ENCODE results near the gene POLRMT.
"Not testable (repeated sequence)": the region's sequence is repeated elsewhere in the genome, so short reads cannot be mapped to it uniquely, and the experiment has no call there.

The POLRMT gene

DNA sequence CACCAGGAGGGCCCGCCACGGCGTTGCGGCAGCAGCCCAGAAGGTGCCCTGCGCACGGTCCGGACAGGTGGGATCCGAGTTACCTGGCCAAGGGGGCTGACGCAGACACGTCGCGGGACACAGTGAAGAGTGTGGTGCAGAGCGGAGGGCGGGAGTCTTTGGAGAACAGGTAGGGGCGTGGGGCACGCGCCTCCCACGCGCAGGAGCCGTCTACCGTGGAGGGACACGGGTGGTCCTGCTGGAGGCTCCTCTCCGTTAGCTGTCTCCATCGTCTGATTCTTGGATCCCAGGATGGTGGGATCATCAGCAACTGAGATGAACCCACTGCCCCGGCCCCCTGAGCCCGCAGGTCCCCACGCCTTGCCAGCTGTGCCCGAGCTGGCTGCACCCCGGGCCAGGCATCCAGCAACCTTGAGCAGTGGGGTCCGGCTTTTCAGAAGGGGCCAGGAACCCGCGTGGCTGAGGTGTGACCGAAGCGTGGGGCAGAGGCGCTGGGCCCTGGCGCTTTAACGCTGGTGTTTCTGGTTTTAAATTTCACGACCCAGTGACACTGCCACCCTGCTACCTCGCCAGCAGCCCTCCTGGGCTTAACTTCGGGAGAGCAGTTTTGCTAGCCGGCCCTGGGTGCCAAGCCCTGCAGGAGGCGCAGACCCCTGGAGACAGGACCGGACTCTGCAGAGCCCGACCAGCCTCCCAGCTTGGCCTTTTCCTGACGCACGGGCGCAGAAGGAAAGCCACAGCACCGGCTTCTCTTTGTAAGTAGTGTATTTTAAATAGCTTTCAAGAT is 13.6 kb upstream of the POLRMT start:
- DNase-seq: no peak

DNA sequence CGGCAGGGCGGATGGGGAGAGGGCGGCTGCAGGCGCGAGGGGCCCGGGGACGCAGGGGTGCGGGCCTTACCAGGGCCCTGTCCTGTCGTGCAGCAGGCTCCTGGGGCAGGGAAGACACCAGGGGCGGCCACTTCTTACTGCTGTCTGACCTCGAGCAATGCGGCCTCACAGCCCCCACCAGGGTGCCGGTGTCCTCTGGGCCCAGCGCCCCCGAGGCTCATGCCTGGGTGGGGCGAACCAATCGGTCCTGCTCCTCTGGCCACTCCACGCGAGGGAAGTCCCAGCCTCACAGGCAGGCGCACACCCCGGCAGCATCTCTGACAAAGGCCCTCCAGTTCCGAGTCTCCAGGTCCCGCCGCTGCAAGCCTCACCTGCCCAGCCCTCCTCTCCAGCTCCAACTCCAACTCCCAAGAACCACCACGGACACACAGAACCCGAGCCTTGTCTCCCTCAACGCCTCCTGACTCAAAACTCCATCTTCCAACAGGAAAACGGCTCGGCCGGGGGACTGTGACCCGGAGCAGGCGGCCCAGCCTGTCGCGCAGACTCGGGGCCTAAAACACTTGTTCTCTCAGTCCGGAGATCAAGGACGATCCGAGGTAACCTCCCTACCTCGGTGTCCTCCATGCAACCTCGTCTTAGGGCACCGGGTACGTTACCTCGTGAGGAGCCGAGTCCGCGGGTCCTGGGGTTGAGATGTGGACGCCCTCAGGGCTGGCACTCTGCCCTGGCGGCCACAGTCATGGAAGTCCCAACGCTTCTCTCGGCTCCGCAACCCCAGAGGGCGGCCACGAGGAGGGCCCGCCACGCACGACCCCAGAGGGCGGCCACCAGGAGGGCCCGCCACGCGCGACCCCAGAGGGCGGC is 12.8 kb upstream of the POLRMT start:
- no peak for DNase-seq

DNA sequence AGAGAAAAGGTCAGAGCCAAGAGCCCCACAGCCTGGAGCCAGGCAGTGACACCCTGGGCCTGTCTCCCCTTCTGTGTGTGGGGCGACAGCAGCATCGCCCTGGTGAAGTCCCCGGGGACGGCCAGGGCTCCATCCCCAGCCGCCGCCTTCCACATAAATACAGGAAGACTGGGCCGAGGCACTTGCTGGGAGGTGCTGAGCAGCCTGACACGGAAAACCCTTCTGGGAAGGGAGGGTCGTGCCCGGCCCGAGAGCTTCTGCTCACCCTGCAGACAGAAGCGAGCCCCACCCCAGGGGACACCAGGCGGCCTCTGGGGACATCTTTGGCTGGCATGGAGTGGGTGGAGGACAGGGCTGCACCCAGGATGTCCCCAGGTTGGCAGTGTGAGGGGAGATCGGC is 11.5 kb upstream of the POLRMT start:
- DNase-seq: no peak

DNA sequence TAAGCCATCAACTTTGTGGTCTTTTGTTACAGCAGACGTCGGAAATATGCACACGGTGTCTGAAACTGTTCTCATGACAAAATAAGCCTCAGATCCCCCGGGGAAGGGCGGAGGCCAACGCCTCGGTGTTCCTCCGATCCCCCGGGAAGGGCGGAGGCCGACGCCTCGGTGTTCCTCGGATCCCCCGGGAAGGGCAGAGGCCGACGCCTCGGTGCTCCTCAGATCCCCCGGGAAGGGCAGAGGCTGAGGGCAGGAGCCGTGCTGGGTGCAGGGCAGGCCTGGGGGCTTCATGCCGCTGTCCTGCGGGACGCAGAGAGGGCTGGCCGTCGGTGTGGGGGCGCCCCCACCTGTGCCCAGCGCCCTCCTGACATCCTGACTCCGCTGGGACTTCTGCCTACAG is 11.0 kb upstream of the POLRMT start:
- no peak for DNase-seq

DNA sequence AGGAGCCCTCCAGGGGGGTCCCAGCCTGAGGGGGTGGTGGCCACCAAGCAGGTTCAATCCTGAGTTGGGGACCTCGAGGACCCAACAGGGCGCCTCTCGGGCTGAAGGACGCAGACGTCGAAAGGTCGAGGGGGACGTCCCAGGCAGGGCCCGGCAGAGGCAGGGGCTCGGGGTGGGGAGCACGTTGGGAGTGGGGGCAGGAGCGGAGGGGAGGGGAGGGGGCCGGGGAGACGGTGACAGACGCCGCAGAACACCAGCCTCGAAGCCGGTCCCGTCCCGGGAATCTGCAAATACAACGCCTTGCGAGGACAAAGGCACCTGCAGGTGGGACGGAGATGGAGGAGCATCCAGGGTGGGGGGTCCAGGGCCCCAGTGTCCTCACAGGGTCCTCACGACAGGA is 10.4 kb upstream of the POLRMT start:
- DNase-seq: no peak

DNA sequence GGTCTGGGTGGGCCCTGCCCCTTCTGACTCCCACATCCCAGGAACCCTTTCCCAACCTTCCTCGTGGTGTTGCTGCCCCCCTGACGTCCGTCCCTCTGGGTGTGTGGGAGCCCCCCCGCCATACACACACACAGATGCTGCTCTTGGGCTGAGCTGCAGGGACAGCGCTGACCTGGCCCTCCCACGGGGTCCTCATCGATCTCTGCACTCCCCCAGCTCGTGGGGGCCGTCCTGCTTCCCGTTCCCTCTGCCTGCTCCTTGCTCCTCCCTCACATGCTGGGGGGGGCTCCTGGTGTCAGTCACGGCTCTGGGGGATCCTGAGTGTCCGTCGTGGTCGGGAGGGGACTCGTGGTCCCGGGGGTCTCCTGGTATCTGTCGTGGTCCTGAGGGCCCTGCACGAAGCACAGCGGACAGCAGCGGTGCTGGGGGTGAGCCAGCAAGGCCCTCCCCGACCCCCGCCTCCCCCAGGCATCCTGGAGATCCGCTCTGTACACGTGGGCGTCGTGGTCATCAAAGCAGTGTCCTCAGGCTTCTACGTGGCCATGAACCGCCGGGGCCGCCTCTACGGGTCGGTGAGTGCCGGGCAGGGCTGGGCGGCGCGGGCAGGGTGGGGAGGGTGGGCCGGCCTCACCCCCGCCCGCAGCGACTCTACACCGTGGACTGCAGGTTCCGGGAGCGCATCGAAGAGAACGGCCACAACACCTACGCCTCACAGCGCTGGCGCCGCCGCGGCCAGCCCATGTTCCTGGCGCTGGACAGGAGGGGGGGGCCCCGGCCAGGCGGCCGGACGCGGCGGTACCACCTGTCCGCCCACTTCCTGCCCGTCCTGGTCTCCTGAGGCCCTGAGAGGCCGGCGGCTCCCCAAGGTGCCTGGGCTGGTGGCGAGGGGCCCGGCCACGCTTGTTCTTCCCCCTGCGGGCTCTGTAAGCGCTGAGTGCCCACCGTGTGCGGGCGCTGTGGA is 9.7 kb upstream of the POLRMT start:
- DNase-seq: no peak

DNA sequence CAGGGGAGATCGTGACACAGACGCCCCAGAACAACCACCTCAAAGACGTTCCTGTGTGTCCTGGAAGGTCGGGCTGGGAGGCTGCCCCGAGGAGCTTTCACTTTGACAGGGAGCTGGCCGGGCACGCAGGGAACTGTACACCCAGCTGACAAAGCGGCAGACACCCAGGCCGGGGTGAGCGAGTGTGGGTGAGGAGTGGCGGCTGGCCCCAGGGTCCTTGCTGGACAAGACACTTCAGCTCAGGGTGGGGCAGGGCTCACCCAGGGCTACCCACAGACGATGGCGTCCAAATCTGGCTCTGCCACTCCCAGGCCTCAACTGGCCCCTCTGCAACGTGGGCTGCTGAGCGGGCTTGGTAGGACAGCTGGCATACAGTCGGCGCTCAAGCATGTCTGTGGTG is 8.4 kb upstream of the POLRMT start:
- DNase-seq: no peak

DNA sequence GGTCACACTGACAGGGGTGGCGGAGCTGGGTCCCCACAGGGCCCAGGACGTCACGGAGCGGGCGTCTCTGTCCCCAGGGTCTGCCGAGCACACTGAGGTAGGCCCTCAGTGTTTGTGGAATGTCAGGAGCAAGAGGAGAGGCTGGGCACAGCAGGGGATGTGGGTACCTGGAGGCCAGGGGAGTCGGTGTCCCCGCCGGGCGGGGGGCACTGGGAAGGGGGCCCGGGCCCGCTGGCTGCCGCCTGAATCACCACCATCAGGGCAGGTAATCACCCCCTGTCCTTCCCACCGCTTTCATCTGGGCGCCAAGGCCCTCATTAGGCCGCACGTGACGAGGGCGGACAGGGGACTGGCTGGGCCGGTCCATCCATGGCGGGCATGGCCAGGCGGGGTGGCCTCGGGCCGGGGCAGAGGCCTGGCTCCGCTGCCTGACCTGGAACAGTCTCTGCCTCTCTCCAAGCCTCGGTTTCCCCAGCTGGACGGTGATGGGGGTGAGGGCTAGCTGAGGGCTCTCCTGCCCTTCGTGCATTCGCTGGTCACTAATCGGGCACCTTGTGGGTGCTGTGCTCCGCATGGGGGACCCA is 7.4 kb upstream of the POLRMT start:
- no peak for DNase-seq

DNA sequence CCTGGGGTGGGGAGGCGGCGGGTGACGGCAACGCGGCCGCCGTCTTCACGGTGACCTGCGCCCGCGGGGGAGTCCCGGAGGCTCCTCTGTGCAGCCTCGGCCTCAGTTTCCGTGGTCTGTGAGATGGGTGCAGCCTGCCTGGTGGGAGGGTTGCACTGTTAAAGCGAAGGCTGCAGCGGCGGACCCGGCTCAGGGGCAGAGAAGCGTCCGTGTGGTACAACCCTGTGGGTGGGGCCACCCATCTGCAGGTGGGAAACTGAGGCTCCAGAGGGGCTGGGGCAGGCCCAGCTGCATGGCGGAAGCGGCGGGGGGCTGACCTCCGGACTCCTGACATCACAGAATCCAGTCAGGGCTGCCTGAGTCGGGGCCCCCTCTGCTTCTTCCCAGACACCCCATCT is 6.8 kb upstream of the POLRMT start:
- no peak for DNase-seq

DNA sequence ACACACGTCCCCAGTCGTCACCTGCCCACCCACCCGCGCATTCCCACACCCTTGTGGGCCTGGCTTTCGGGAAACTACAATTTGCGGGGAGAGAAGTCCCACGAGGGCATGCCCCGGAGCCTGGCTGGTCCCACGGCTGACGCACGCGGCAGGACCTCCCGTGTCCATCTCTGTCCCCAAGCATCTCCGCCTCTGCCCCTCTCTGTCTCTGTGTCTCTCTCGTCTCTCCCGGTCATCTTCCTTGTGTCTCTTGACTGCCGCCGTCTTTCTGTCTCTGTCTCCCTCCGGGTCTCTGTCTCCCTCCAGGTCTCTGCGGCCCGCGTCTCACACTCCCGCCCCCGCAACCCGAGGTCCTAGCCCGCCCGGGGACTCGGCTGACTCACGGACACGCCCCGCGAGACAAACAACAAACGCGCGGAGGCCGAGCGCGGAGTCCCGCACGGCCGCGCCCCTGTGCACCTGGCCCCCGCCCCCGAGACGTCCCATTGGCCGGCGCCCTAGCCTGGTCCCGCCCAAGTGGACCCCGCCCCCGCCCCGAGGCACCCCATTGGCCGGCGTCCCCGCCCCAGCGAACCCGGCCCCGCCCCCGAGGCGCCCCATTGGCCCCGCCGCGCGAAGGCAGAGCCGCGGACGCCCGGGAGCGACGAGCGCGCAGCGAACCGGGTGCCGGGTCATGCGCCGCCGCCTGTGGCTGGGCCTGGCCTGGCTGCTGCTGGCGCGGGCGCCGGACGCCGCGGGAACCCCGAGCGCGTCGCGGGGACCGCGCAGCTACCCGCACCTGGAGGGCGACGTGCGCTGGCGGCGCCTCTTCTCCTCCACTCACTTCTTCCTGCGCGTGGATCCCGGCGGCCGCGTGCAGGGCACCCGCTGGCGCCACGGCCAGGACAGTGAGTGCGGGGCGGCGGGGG is 6.2 kb upstream of the POLRMT start, which contains the start of gene FGF22:
Gene FGF22 (plus strand): TSS at position 627 of the 908 bp plus-strand sequence. CDS start 47 bp downstream, at position 674.
- DNase-seq: peak; percentile 97

DNA sequence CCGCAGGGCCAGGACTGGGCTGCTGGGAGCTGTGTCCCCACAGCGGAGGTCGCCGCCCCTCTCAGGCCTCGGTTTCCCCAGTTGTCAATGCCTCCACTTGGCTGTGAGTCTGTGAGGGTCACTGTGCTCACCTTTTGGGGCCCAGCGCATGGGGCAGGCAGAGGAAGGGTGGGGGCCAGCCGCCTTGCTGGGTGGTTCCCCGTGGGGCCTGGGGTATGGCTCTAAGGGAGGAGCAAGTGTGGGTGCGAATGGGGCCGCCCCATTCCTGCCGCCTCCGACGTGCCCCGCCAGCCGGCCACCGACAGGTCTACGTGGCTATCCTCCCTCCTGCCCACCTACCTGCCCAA is 5.5 kb upstream of the POLRMT start:
- no peak for DNase-seq

DNA sequence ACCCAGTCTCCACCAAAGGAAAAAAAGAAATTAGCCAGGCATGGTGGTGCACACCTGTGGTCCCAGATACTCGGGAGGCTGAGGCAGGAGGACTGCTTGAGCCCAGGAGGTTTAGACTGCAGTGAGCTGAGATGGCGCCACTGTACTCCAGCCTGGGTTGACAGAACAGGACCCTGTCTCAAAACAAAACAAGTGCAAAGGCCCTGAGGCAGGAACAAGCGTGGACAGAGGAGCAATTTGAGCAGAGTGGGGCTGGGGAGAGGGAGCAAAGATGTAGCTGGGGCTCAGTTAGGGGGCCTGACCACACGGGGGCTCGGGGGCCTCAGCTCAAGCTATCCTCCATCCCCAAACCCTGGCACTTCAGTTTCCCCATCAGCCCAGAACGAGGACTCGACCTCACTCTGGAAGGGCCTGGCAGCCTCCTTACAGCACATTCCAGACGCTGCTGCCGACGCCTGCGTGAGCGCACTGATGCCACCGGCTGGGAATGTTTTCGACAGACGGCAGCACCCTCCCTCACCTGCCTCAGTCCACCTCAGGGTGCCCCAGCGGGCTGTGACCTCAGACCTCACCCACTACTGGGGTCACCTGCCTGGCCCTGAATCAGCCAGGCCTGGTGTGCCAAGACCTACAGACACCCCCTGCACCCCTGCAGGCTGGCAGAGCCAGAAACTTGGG is 1.8 kb upstream of the POLRMT start:
- DNase-seq: peak; percentile 76

DNA sequence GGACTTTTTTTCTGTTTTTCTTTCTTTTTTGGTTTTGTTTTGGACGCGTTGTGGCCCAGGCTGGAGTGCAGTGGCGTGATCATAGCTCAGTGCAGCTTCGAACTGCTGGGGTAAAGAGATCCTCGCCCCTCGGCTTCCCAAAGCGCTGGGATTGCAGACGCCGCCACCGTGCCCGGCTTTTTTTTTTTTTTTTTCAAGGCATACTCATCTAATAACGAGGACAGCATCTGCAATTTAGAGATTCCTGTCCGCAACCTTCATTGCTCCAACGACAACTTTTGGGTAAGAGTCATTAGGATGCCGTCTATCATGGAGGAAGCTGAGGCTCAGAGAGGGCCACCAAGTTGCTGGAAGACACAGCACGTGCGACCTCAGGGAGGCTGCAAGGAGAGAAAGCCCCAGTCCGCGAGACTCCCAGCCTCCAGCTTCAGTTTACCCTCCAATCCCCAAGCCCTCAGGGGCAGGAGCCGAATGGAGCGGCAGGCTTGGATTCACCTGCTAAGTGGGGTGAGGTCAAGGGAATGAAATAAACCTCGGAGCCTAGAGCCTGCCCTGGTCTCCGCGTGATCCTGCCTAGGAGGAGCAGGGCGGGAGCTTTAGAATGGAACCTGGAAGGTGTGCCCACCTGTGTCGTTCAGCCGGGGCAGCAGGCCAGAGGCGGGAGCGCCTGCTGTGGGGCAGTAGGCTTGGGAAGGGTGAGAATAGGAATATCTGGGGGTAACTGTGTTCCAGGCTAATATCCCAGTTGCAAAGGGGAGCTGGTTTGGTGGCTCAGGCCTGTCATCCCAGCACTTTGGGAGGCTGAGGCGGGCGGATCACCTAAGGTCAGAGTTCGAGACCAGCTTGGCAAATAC is 676 bp upstream of the POLRMT start:
- DNase-seq: peak; percentile 63

DNA sequence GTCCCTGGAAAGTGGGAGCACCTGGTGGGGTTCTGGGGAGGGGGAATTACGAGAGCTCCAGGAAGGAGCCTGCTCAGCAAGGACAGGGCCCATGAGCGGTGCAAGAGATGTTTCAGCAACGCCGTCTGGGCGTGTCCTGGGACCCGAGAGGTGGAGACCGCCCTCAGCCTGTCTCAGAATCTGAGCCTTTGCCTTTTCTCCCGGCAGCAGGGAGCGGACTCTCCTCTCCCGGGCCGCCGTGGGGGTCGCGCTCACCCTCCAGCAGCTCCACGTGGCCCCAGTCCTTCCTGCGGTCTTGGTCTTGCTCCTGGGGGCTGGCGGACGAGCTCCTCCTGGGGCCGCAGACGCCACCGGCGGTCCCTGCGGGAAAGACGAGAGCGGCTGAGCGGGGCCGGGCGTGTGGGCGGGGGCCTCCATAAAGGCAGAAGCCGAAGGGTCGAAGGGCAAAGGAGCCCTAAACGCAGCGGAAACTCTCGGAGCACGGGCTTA is 714 bp downstream of the POLRMT start:
- DNase-seq: peak; percentile 86

DNA sequence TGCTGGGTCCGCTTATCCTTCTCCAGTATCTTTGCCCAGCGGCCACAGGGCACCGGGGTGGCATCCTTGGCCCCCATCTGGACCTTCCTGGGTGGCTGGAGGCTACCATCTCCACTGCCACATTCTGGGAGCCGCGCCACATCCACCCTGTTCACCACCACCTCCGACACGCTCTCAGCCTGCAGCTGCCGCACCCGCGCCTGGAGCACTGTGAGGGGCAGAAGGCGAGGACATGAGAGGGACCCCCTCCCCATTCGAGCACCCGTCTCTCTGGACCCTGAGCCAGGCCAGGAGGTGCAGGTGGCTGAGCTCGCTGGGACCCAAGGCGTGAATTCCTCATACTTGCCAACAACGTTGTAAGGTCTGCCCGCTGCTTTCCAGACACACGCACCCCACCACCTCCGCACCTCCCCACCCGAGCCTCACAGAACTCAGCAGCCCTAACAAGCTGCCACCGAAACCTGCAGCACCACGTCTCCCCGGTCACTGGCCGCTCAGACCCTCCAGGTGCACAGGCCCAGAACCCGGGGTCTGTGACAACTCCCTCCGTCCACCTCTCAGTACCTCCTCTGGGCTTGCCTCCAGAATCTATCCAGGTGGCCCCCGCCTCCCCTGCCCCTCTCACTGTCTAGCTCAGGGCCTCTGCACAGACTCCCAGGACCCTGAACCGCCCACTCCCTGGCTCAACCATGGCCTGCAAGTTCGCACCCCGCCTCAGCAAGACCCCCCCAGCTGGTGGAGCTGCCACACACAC is 3.2 kb downstream of the POLRMT start:
- no peak for DNase-seq

DNA sequence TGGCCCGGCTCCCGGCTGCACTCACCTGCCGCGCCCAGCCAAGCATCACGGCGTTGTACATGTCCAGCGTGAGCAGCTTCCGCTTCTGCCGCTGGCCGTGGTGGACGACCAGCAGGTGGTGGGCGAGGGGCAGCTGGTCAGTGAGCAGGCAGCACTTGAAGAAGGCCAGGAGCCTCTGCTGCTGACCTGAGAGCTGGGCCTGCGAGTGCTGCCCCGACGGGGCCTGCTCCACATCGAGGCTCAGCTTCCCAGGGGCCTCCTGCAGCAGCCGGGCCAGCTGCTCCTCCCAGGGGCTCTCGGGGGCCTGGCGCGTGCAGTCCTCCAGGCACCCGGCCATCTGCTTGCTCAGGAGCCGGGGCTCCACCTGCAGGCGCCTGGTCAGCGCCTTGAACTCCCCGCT is 3.8 kb downstream of the POLRMT start:
- DNase-seq: not testable (repeated sequence)

DNA sequence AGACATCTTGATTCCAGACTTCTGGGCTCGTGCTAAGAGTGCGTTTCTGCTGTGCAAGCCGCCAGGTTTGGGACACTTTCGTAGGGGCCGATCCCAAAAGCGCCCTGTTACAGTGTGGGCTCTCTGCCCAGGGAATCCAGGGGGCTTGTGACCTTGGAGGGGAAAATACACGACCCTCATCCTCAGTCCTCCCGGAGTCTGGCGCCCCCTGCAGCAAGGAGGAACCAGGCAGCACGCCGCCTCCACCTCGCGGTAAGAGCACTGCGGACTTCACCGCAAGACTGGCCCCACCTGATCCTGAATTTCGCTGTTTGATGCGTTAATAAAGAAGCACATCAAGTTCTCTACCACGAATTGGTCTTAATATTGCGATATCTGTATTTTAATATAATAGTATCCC is 5.2 kb downstream of the POLRMT start:
- DNase-seq: no peak

DNA sequence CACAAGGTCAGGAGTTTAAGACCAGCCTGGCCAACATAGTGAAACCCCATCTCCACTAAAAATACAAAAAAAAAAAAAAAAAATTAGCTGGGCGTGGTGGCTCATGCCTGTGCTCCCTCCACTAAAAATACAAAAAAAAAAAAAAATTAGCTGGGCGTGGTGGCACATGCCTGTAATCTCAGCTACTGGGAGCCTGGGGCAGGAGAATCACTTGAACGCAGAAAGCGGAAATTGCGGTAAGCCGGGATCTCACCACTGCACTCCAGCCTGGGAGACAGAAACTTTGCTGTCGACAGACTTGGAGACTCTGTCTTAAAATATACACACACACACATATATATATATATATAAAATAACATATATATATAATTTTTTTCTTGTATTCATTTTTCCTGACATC is 6.8 kb downstream of the POLRMT start:
- DNase-seq: not testable (repeated sequence)

DNA sequence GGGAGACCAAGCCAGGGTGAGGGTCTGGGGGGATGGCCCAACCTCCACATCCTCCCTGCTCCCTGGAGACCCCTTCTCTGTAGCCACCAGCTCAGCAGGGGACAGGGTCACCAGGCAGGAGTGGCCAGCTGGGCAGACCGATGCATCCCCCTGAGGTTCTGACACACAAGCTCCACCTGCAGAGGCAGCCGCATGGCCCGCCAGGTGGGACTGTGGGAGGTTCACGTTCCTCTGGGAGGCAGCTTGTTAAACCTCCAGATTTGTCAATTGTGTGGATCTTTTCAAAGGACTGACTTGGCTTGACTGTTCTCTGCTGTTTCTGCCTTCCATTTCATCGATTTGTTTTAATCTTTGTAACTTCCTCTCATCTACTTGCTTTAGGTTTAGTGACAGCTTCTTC is 8.1 kb downstream of the POLRMT start:
- no peak for DNase-seq

All from islet precursor cell (in vitro differentiated cells).